Transverse colon (tissue), 4 donors: ENCODE measurements around the gene GRIN3B. TPM values are rescaled to one million over a fixed set of nuclear protein-coding genes. Genes with fewer than 3 reads are reported as not detected.

Experiments
- DNase-seq: peaks from one replicate; pipeline ENCODE4 v3.0.0-alpha.2; 2019
- H3K27ac ChIP-seq, 4 donors: fragments of 200-600 bp; sonication (generic); 2 replicates each; pipeline ENCODE4 v1.5.1; 2016 to 2018; ENCODE audit warnings: inconsistent platforms in 4 of 4
- H3K27me3 ChIP-seq: fragments of 200-600 bp; sonication (generic); 2 replicates; pipeline ENCODE4 v1.5.1; 2017; ENCODE audit warnings: inconsistent platforms
- H3K36me3 ChIP-seq, 4 donors: fragments of 200-600 bp; sonication (generic); 2 replicates each; pipeline ENCODE4 v1.5.1; 2017 to 2019; ENCODE audit warnings: inconsistent platforms in 4 of 4
- H3K4me1 ChIP-seq, 4 donors: fragments of 200-600 bp; sonication (generic); 2 replicates each; pipeline ENCODE4 v1.5.1; 2017 to 2020; ENCODE audit warnings: inconsistent platforms in 4 of 4
- H3K4me3 ChIP-seq, 4 donors: fragments of 200-600 bp; sonication (generic); 1 replicate in 1 of 4; 2 replicates in 3 of 4; pipeline versions ENCODE4 v1.5.1 to v1.6.1; 2017 to 2019; ENCODE audit warnings: inconsistent platforms in 4 of 4
- H3K9me3 ChIP-seq, 2 donors: fragments of 200-600 bp; sonication (generic); 2 replicates each; pipeline ENCODE4 v1.5.1; 2017 to 2019; ENCODE audit warnings: inconsistent platforms in 2 of 2
- EP300 ChIP-seq: sonication (generic); formaldehyde crosslinking; IDR thresholded peaks from one replicate; pipeline ENCODE4 v1.6.1; 2017; ENCODE audit warnings: antibody characterized with exemption, low read depth
- POLR2A ChIP-seq: fragments of 450-650 bp; IDR thresholded peaks from one replicate; pipeline ENCODE4 v1.6.1; 2016; ENCODE audit warnings: antibody characterized with exemption, mild to moderate bottlenecking, moderate library complexity
- POLR2AphosphoS5 ChIP-seq, 3 donors: sonication (generic); formaldehyde crosslinking; IDR thresholded peaks; one replicate each; pipeline ENCODE4 v1.6.1; 2016; ENCODE audit warnings: antibody characterized with exemption in 3 of 3
- WGBS, 2 donors: methylation state at CpG; one replicate each; pipeline ENCODE4 v1.1.5; 2018; ENCODE audit warnings: low coverage in 1 of 2; 5-methylcytosine and 5-hydroxymethylcytosine counted together
- in situ Hi-C, 4 donors: fragments of 200-750 bp; cut with MboI; loops; one replicate each; pipeline versions ENCODE4 v1.15.0 to v1.15.1; 2017; ENCODE audit warnings: low sequenced_read_pairs in 3 of 4, low pct_ligation_motif_present in 1 of 4, low pct_unique_long_range_greater_than_20kb in 1 of 4
- intact Hi-C: fragments of 100-400 bp; cut with DNase I; formaldehyde crosslinking; loops from one replicate; pipeline ENCODE4 v1.15.1; 2023; ENCODE audit warnings: low total_unique reads
- total RNA-seq, 4 donors: library from RNA; depleted of rRNA; stranded (reverse); fragments of >200 nt; gene quantifications; one replicate each; pipeline ENCODE4 v1.1.0, GENCODE V29; 2016
- TF ChIP-seq, protein P1 (sequence below), 5 experiments: fragments of 200-600 bp in 3 of 5; fragments of 450-650 bp in 2 of 5; sonication (generic) in 3 of 5; IDR thresholded peaks; 1 replicate in 2 of 5; 2 replicates in 3 of 5; pipeline ENCODE4 v1.5.1; 2016 to 2017; ENCODE audit warnings: antibody characterized with exemption in 5 of 5, inconsistent platforms in 3 of 5, mild to moderate bottlenecking in 2 of 5, moderate library complexity in 1 of 5

The GRIN3B gene
- total RNA-seq, 4 donors from 2014 or later, result 1.6 TPM; not detected in 3

DNA sequence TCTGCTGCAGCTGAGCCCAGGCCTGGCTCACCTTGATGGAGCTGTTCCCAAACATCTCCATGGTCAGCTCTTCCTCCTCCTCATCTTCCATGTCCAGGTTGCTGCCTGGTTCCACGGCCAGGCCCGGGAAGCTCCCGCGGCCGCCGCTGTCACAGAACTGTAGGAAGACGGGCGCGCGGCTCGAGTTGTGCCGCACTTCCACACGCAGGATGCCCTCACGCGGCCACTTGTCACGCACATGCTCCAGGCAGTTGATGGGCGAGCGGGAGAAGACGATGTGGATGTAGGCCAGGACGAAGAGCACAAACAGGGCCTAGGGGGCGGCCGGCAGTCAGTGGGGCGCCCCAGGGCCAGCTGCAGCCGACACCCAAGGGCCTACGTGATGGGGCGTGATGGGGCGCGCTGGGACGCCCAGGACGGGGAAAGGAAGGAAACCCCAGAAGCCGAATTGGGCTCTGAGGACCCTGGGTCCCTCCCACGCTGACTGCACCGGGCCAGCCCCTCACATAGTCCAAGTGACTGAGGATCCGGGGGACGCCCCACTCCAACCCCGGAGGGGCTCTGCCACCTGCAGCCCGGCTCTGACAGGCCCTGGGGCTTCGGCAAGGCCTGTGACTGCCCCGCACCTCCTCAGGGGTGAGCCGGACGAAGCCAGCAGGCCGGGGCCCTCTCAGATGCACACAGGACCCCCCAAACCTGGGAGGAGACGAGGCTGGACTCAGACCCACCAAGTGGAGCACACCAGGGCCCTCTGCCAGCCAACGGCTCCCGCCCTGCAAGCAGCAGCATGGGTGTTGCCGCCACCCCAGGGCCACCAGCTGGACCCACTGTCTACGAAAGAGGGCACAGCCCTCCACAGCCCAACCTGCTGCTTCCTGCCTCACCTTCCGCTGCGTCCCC lies 14.2 kb downstream of the GRIN3B start:
- H3K4me3 ChIP-seq, result no peak overlapping the region
- H3K27ac ChIP-seq, result no peak overlapping the region
- TF ChIP-seq, protein P1, sequence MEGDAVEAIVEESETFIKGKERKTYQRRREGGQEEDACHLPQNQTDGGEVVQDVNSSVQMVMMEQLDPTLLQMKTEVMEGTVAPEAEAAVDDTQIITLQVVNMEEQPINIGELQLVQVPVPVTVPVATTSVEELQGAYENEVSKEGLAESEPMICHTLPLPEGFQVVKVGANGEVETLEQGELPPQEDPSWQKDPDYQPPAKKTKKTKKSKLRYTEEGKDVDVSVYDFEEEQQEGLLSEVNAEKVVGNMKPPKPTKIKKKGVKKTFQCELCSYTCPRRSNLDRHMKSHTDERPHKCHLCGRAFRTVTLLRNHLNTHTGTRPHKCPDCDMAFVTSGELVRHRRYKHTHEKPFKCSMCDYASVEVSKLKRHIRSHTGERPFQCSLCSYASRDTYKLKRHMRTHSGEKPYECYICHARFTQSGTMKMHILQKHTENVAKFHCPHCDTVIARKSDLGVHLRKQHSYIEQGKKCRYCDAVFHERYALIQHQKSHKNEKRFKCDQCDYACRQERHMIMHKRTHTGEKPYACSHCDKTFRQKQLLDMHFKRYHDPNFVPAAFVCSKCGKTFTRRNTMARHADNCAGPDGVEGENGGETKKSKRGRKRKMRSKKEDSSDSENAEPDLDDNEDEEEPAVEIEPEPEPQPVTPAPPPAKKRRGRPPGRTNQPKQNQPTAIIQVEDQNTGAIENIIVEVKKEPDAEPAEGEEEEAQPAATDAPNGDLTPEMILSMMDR (IDR thresholded peaks at IDR 0.05), result no peak
- no peak for TF ChIP-seq POLR2AphosphoS5 (IDR thresholded peaks at IDR 0.05)
- no peak for TF ChIP-seq EP300
- no peak for TF ChIP-seq POLR2A
- intact Hi-C loops, result no loop called here
- H3K36me3 ChIP-seq, result peaks cover 0 to 30% (median 15%) of the 10 kb centered on the region in 4 donors
- in situ Hi-C loops, result no loop called here
- no peaks in the 10 kb centered on the region for H3K9me3 ChIP-seq
- no peak for DNase-seq
- WGBS, 2 donors, result 91 to 95% methylated on average over 8 to 49 of the region's 49 CpGs
- H3K27me3 ChIP-seq, result no peaks in the 10 kb centered on the region
- peaks cover 36 to 46% (median 38%) of the 10 kb centered on the region in 4 donors for H3K4me1 ChIP-seq

DNA sequence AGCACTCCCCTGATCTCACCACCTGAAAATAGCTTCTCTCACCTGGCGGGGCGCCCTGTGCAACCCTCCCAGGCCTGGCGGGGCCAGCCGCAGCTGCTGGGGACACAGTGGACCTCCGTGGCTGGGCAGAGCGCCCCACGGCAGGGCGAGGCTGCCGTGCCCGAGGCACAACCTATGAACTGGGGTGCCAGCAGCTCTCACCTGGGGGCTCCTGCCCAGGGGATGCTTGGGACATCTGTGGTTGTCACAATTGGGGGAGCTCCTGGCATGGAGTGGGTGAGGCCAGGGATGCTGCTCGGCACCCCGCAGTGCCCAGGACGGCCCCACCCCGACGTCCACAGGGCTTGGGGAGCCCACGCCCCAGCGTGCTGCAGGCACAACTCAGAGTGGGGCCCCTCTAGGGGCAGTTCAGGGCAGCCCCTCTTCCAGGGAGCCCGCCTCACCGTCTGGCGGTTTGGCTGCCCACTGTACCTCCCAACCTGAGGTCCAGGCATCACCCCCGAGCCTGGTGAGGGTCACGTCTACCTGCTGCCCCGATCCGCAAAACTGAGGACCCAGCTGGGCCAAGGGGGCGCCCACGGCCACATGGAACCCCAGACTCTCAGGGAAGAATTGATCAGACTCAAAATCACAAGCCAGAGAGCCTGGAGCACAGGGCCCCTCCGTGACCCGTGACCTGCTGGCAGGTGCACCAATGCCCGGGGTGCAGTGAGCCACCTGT lies 15.0 kb downstream of the GRIN3B start:
- H3K4me3 ChIP-seq, result no peak overlapping the region
- no peak for TF ChIP-seq POLR2A
- TF ChIP-seq, protein P1 (IDR thresholded peaks at IDR 0.05), result no peak
- no peak for TF ChIP-seq POLR2AphosphoS5 (IDR thresholded peaks at IDR 0.05)
- TF ChIP-seq EP300, result no peak
- H3K27ac ChIP-seq, result no peak overlapping the region
- intact Hi-C loops, result no loop called here
- no peak for DNase-seq
- in situ Hi-C loops, result no loop called here
- H3K27me3 ChIP-seq, result no peaks in the 10 kb centered on the region
- peaks cover 0 to 30% (median 14%) of the 10 kb centered on the region in 4 donors for H3K36me3 ChIP-seq
- H3K4me1 ChIP-seq, result peaks cover 40 to 51% (median 45%) of the 10 kb centered on the region in 4 donors
- 90% methylated on average over 23 of the region's 29 CpGs; no CpG with 5 or more reads in 1 of the 2 donors for WGBS, 2 donors
- no peaks in the 10 kb centered on the region for H3K9me3 ChIP-seq

DNA sequence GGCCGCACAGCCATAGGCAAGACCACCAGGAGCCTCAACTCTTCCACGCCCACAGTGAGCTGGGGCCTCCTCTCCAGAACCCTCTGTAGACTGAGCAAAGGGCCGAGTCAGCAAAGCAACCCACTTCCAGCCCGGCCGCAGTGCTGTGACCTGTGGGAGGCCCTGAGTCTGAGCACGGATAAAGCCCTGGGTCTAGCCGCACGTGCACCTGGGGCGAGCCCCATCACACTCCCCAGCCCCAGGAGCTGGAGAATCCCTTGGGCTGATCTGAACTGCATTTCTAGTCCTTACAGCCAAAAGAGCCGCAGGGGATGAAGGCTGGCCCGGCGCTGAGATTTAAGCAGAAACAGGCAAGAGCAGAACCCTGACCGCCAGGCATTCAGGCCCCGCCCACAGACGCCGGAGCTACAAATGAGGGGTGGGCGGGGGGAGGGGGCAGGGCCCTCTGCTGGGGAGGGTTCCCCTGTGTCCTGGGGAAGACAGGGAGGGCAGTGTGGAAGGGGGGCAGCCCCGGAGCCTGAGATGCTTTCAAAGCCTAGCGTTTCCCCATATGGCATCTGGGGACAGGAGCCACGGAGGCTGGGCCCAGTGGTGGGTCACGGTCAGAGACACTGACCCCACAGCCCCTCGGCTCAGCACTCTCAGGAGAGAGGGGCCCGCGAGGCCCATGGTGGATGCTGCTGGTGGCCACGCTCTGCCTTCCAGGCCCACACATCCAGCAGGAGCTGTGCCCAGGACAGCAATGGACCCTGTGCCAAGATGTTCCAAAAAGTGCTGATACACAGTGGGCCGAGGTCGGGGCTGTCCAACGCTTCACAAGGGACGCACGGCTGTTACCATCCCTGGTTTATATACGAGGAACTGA lies 15.8 kb downstream of the GRIN3B start:
- peak overlapping the region; percentile 37 to 70 (median 60) for H3K27ac ChIP-seq
- in situ Hi-C loops (no loop called here), intact Hi-C loops (no loop called here)
- no peak overlapping the region for H3K4me3 ChIP-seq
- no peaks in the 10 kb centered on the region for H3K27me3 ChIP-seq
- WGBS, 2 donors, result 57% methylated on average over 31 of the region's 31 CpGs; no CpG with 5 or more reads in 1 of the 2 donors
- peak; percentile 36 for DNase-seq
- no peaks in the 10 kb centered on the region for H3K9me3 ChIP-seq
- TF ChIP-seq POLR2A, result no peak
- TF ChIP-seq EP300, result no peak
- TF ChIP-seq, protein P1 (IDR thresholded peaks at IDR 0.05), result no peak
- TF ChIP-seq POLR2AphosphoS5 (IDR thresholded peaks at IDR 0.05), result no peak
- H3K36me3 ChIP-seq, result peaks cover 0 to 22% (median 10%) of the 10 kb centered on the region in 4 donors
- peaks cover 40 to 51% (median 45%) of the 10 kb centered on the region in 4 donors for H3K4me1 ChIP-seq
